HK-2 (cell line): ENCODE data around the gene OLR1.

Experiments used
- DNase-seq: peaks from one replicate; pipeline ENCODE4 v3.0.0-alpha.2; 2018; ENCODE audit not compliant: unreplicated experiment

The OLR1 gene

GRCh38 chr12:10153271-10154144 lies 18.4 kb downstream of the OLR1 start:
- peak; percentile 69 for DNase-seq

- no peak for DNase-seq
Observed at GRCh38 chr12:10151621-10152020, 20.3 kb downstream of the OLR1 start.

- no peak for DNase-seq
Observed at GRCh38 chr12:10147714-10148403, 24.1 kb downstream of the OLR1 start.

GRCh38 chr12:10142976-10143589 lies 28.8 kb downstream of the OLR1 start:
- DNase-seq: no peak

- peak; percentile 12 for DNase-seq
Observed at GRCh38 chr12:10140001-10140400, 31.9 kb downstream of the OLR1 start.

GRCh38 chr12:10136637-10137205 lies 35.2 kb downstream of the OLR1 start:
- no peak for DNase-seq

GRCh38 chr12:10135126-10135525 lies 36.8 kb downstream of the OLR1 start:
- DNase-seq: no peak

GRCh38 chr12:10132850-10133370 lies 39.0 kb downstream of the OLR1 start:
- no peak for DNase-seq

- no peak for DNase-seq
Observed at GRCh38 chr12:10131111-10131690, 40.7 kb downstream of the OLR1 start.

- no peak for DNase-seq
Observed at GRCh38 chr12:10130042-10130441, 41.9 kb downstream of the OLR1 start, which contains the start of gene CLEC7A. Gene CLEC7A, minus strand, starts transcription at chr12:10130199. Its CDS starts 117 bp downstream, at chr12:10130082.

- DNase-seq: no peak
Observed at GRCh38 chr12:10128687-10129086, 43.2 kb downstream of the OLR1 start.

- DNase-seq: no peak
Observed at GRCh38 chr12:10126413-10126812, 45.5 kb downstream of the OLR1 start.

- no peak for DNase-seq
Observed at GRCh38 chr12:10122689-10123088, 49.2 kb downstream of the OLR1 start.

- DNase-seq: no peak
Observed at GRCh38 chr12:10121278-10121677, 50.7 kb downstream of the OLR1 start.

GRCh38 chr12:10119066-10119465 lies 52.9 kb downstream of the OLR1 start:
- DNase-seq: no peak

GRCh38 chr12:10115890-10116289 lies 56.0 kb downstream of the OLR1 start:
- DNase-seq: no peak

GRCh38 chr12:10115311-10115710 lies 56.6 kb downstream of the OLR1 start:
- no peak for DNase-seq

GRCh38 chr12:10113920-10114319 lies 58.0 kb downstream of the OLR1 start:
- no peak for DNase-seq

GRCh38 chr12:10113075-10113474 lies 58.9 kb downstream of the OLR1 start:
- no peak for DNase-seq

GRCh38 chr12:10111451-10111850 lies 60.5 kb downstream of the OLR1 start:
- no peak for DNase-seq

GRCh38 chr12:10110256-10110844 lies 61.6 kb downstream of the OLR1 start:
- DNase-seq: no peak
